ENCODE data around the gene NLRP5.

NLRP5 gene

GRCh38 chr19:56079609-56080008 lies 93.0 kb downstream of the NLRP5 start:
- Histone ChIP-seq H2AFZ (ENCODE audit: low read depth, low read length, severe bottlenecking) (no peak overlapping the region), H3K4me2 (ENCODE audit: low read depth, low read length, poor library complexity, severe bottlenecking) (no peak overlapping the region)
- TF ChIP-seq EZH2phosphoT487 (conservative IDR thresholded peaks at IDR 0.05; ENCODE audit: low read length), result no peak
- TF ChIP-seq, protein P1, sequence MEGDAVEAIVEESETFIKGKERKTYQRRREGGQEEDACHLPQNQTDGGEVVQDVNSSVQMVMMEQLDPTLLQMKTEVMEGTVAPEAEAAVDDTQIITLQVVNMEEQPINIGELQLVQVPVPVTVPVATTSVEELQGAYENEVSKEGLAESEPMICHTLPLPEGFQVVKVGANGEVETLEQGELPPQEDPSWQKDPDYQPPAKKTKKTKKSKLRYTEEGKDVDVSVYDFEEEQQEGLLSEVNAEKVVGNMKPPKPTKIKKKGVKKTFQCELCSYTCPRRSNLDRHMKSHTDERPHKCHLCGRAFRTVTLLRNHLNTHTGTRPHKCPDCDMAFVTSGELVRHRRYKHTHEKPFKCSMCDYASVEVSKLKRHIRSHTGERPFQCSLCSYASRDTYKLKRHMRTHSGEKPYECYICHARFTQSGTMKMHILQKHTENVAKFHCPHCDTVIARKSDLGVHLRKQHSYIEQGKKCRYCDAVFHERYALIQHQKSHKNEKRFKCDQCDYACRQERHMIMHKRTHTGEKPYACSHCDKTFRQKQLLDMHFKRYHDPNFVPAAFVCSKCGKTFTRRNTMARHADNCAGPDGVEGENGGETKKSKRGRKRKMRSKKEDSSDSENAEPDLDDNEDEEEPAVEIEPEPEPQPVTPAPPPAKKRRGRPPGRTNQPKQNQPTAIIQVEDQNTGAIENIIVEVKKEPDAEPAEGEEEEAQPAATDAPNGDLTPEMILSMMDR (IDR thresholded peaks at IDR 0.05; ENCODE audit: insufficient read depth, low read length, poor library complexity, severe bottlenecking), result no peak

GRCh38 chr19:56080669-56081401 lies 94.3 kb downstream of the NLRP5 start:
- H3K9ac ChIP-seq (ENCODE audit: low read length), result peak overlapping the region; percentile 27; the same call in 1 of the 2 replicates

More at GRCh38 chr19:56079609-56080008, 93.0 kb downstream of the NLRP5 start:
- no peak overlapping the region for H3K4me3 ChIP-seq (ENCODE audit: insufficient read depth, low read length, poor library complexity, severe bottlenecking)
- no peaks in the 10 kb centered on the region for H3K9me2 ChIP-seq (replicated peaks; ENCODE audit: insufficient read depth, low read length)
- no peaks in the 10 kb centered on the region for H3F3A ChIP-seq (ENCODE audit: insufficient read depth)
- no peaks in the 10 kb centered on the region for H3K9me3 ChIP-seq (ENCODE audit: insufficient read depth, low read length)
- no peak overlapping the region for H3K27ac ChIP-seq (ENCODE audit: low read depth, low read length)
- H3K27me3 ChIP-seq (ENCODE audit: low read length), result no peaks in the 10 kb centered on the region
- H3K9ac ChIP-seq (ENCODE audit: low read length), result no peak overlapping the region
- no peaks in the 10 kb centered on the region for H4K20me1 ChIP-seq (ENCODE audit: low read depth, low read length)
- H3K36me3 ChIP-seq (ENCODE audit: low read length), result no peaks in the 10 kb centered on the region
- no peaks in the 10 kb centered on the region for H3K79me2 ChIP-seq (ENCODE audit: insufficient read depth, low read length)

DNA sequence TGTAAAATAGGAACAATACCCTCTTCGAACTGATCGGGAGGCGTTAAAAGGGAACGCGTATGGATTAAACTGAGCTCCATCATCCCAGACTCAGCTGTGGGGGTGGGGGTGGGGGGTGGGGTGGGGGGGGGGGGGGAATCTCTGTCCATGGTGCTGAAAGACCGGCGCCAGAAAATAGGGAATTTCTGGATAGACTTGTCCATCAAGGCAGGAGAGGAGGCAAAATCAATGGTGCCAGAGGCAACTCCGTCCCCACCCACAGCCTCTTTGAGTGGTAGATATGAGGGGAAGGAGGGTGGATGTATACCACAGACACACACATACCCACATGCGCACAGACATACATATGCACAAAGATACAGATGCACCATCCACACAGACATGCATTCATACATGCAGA lies 97.1 kb downstream of the NLRP5 start:
- no peaks in the 10 kb centered on the region for H3K27me3 ChIP-seq (ENCODE audit: low read length)
- H4K20me1 ChIP-seq (ENCODE audit: low read depth, low read length), result no peaks in the 10 kb centered on the region
- TF ChIP-seq EZH2phosphoT487 (conservative IDR thresholded peaks at IDR 0.05; ENCODE audit: low read length), result no peak
- TF ChIP-seq, protein P1 (IDR thresholded peaks at IDR 0.05; ENCODE audit: insufficient read depth, low read length, poor library complexity, severe bottlenecking), result no peak
- no peak overlapping the region for H2AFZ ChIP-seq (ENCODE audit: low read depth, low read length, severe bottlenecking)
- no peaks in the 10 kb centered on the region for H3K36me3 ChIP-seq (ENCODE audit: low read length)
- no peaks in the 10 kb centered on the region for H3F3A ChIP-seq (ENCODE audit: insufficient read depth)
- H3K9me3 ChIP-seq (ENCODE audit: insufficient read depth, low read length), result no peaks in the 10 kb centered on the region
- H3K27ac ChIP-seq (ENCODE audit: low read depth, low read length), result no peak overlapping the region
- H3K9me2 ChIP-seq (replicated peaks; ENCODE audit: insufficient read depth, low read length), result no peaks in the 10 kb centered on the region
- no peak overlapping the region for H3K4me3 ChIP-seq (ENCODE audit: insufficient read depth, low read length, poor library complexity, severe bottlenecking)
- H3K4me2 ChIP-seq (ENCODE audit: low read depth, low read length, poor library complexity, severe bottlenecking), result no peak overlapping the region
- H3K9ac ChIP-seq (ENCODE audit: low read length), result no peak overlapping the region
- no peaks in the 10 kb centered on the region for H3K79me2 ChIP-seq (ENCODE audit: insufficient read depth, low read length)

More at GRCh38 chr19:56080669-56081401, 94.3 kb downstream of the NLRP5 start:
- no peak overlapping the region for H3K4me3 ChIP-seq (ENCODE audit: insufficient read depth, low read length, poor library complexity, severe bottlenecking)
- no peaks in the 10 kb centered on the region for H3K9me3 ChIP-seq (ENCODE audit: insufficient read depth, low read length)
- H3K4me2 ChIP-seq (ENCODE audit: low read depth, low read length, poor library complexity, severe bottlenecking), result peak overlapping the region; percentile 51
- H3K9me2 ChIP-seq (replicated peaks; ENCODE audit: insufficient read depth, low read length), result no peaks in the 10 kb centered on the region
- H3K36me3 ChIP-seq (ENCODE audit: low read length), result no peaks in the 10 kb centered on the region
- TF ChIP-seq EZH2phosphoT487 (conservative IDR thresholded peaks at IDR 0.05; ENCODE audit: low read length), result no peak
- TF ChIP-seq, protein P1 (IDR thresholded peaks at IDR 0.05; ENCODE audit: insufficient read depth, low read length, poor library complexity, severe bottlenecking), result peak; percentile 43
- no peaks in the 10 kb centered on the region for H4K20me1 ChIP-seq (ENCODE audit: low read depth, low read length)
- H3F3A ChIP-seq (ENCODE audit: insufficient read depth), result no peaks in the 10 kb centered on the region
- H3K79me2 ChIP-seq (ENCODE audit: insufficient read depth, low read length), result no peaks in the 10 kb centered on the region
- H3K27me3 ChIP-seq (ENCODE audit: low read length), result no peaks in the 10 kb centered on the region
- no peak overlapping the region for H2AFZ ChIP-seq (ENCODE audit: low read depth, low read length, severe bottlenecking)
- no peak overlapping the region for H3K27ac ChIP-seq (ENCODE audit: low read depth, low read length)

Data from SU-DHL-6 (cell line).